Measurements from ENCODE around the gene UNC45A.
"Not testable (repeated sequence)": the region's sequence is repeated elsewhere in the genome, so short reads cannot be mapped to it uniquely, and the experiment has no call there.

The UNC45A gene

GRCh38 chr15:90924375-90924774 lies 10.7 kb upstream of the UNC45A start:
- no peak for TF ChIP-seq CTCF (IDR thresholded peaks at IDR 0.05; ENCODE audit: low read depth, low read length)
- no peak for DNase-seq (ENCODE audit: extremely low read depth, low read depth)

DNA sequence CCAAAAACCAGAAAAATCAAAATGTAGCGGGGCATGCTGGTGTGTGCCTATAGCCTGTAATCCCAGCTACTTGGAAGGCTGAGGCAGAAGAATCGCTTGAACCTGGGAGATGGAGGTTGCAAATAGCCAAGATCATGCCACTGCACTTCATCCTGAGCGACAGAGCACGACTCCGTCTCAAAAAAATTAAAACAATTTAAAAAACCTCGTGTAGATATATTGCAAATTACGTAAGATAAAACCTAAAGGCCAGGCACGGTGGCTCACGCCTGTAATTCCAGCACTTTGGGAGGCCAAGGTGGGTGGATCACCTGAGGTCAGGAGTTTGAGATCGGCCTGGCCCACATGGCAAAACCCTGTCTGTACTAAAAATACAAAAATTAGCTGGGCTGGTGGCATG lies 8.3 kb upstream of the UNC45A start:
- DNase-seq (ENCODE audit: extremely low read depth, low read depth) = not testable (repeated sequence)

- DNase-seq (ENCODE audit: extremely low read depth, low read depth) = not testable (repeated sequence)
Measured at GRCh38 chr15:90928106-90928505, 7.0 kb upstream of the UNC45A start.

- DNase-seq (ENCODE audit: extremely low read depth, low read depth) = no peak
Measured at GRCh38 chr15:90929246-90930019, 5.7 kb upstream of the UNC45A start.

DNA sequence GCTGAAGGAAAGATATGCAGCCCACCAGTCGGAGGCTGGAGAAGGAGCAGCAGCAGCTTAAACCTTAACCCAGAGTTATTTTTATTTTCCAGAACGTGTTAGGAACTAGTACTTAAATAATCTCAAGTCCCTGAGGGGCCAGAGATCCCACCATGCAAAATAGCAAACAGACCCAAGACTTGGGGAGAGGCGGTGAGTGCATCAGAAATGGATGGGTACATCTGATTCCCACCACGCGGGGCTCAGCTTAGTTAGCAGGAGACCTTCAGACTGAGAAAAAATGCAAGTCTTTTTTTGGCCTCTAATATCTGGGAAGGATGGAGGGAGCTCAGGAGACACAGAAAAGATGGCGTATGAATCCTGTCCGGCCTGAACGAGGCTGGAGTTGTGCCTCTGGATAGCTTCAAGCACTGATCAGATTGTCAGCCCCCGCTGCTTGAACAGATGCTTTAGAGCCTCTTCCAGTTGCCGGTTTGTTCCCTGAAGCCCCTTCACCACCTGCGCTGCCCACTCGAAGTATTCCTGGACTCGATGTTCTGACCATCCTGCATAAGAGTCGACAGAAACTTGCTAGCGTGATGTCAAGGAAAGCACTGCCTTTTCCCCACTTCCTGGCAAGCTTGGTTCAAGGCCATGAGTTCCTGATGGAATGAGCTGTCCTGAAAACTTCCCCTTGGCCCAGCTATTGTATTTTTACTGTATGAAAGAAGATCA lies 4.1 kb upstream of the UNC45A start:
- TF ChIP-seq CTCF (IDR thresholded peaks at IDR 0.05; ENCODE audit: low read depth, low read length) = no peak
- DNase-seq (ENCODE audit: extremely low read depth, low read depth) = no peak

More at GRCh38 chr15:90929246-90930019, 5.7 kb upstream of the UNC45A start:
- TF ChIP-seq CTCF (IDR thresholded peaks at IDR 0.05; ENCODE audit: low read depth, low read length) = no peak

GRCh38 chr15:90931575-90931827 lies 3.6 kb upstream of the UNC45A start:
- no peak for TF ChIP-seq CTCF (IDR thresholded peaks at IDR 0.05; ENCODE audit: low read depth, low read length)
- DNase-seq (ENCODE audit: extremely low read depth, low read depth) = no peak

DNA sequence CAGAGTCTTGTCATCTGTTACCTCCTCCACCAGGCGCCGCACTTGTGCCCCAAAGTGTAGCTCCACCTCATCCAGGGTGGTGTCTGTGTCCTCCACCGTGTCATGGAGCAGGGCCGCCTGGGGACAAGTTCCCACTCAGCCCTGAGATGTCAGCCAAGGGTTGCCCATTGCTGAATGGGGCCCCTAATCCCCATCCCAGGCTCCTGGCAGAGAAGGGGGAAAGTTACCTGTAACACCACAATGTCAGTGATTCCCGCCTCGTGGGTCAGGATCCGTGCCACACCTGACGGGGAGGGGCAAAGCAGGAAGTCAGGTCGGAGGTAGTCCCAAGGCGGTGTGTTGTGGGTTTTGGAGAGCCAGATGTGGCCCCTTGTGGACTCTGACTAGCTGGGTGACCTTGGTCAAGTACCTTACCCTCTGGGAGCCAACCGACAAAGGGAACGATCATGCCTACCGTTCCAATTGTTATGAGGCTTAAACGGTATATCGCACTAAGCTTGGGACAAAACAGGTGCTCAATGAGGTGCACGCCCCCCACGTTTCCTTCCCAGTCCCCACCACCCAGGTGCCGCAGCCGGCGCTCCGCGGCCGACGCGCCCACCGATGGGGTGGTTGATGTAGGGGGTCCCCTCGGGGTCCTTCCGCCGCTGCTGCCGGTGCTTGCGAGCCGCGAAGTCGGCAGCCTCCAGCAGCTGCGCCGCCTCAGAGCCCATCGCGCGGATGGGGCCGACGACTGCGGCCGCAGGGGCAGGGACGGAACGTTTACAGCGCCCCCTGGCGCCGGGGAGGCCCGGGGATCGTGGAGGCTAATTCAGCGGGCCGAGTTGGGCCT lies 3.0 kb upstream of the UNC45A start, which contains the start of gene HDDC3:
Gene HDDC3 (minus strand): TSS at position 722 of the 832 bp plus-strand sequence. CDS start 9 bp downstream, at position 713.
- TF ChIP-seq CTCF (IDR thresholded peaks at IDR 0.05; ENCODE audit: low read depth, low read length) = peak; percentile 88
- peak; percentile 43 for DNase-seq (ENCODE audit: extremely low read depth, low read depth)

DNA sequence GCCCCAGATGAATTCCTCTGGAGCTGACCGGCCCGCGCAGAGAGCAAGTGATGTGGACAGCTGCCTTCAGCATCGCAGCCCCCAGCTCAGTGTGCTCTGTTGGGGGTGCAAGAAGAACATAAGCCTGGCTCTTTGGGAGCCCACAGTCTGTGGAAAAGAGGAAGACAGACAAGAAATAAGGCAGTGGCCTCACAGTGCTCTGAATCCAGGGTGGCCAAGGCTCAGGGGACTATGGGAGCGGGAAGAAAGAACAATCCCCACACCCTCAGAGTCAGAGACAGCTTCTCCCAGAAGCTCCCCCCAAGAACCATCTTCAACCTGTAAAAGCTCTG lies 2.5 kb upstream of the UNC45A start:
- TF ChIP-seq CTCF (IDR thresholded peaks at IDR 0.05; ENCODE audit: low read depth, low read length) = no peak
- DNase-seq (ENCODE audit: extremely low read depth, low read depth) = no peak
